ENCODE results near the gene NHERF1.

Gene NHERF1

DNA sequence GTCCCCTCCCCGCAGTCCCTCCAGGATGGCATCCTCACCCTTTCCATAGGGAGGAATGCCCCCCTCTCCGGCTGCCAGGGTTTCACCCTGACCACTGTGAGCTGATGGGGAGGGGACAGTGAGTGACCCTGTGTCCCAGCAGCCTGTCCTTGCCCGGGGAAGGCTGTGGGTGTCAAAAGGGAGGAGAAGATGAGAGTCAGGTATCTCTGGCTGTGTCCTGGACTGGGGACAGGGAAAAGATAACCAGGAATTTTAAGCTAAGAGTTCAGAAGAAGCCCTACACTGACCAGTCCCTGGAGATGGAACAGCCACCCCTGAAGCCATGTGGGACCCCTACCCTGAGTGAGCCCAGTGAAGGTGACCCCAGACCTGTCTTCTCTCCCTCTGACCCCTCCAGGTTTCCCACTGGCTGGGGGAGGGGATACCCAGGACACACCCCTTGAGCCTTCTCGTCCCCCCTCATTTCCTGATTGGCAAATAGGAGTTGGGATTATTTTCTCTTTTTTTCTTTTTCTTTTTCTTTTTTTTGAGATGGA, 16.4 kb downstream of the NHERF1 start:
- peaks cover 14% of the 10 kb centered on the region for H3K4me1 ChIP-seq (ENCODE audit: control insufficient read depth, insufficient read depth, low read length, poor library complexity, severe bottlenecking)
- H3K36me3 ChIP-seq (ENCODE audit: control insufficient read depth, insufficient read depth, low read length) = peaks cover 68% of the 10 kb centered on the region
- no peaks in the 10 kb centered on the region for H3K9me3 ChIP-seq (ENCODE audit: control insufficient read depth, low read length)

DNA sequence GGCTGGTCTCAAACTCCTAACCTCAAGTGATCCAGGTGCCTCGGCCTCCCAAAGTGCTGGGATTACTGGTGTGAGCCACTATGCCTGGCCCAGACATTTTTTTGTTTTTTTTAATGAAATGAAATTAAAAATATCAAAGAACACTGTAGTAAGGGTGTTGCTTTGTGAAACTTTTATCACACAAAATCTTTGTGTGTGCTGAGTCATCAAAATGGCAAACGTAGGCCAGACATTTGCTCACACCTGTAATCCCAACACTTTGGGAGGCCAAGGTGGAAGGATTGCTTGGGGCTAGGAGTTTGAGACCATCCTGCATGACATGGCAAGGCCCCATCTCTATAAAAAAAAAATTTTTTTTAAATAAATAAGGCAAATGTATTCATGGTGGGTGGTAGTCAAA, 18.0 kb downstream of the NHERF1 start:
- H3K4me3 ChIP-seq (ENCODE audit: insufficient read depth, low read depth, low read length, poor library complexity, severe bottlenecking) = no peak overlapping the region
- H3K4me1 ChIP-seq (ENCODE audit: control insufficient read depth, insufficient read depth, low read length, poor library complexity, severe bottlenecking) = peaks cover 7% of the 10 kb centered on the region
- H3K9me3 ChIP-seq (ENCODE audit: control insufficient read depth, low read length) = no peaks in the 10 kb centered on the region
- no peak for DNase-seq
- no peaks in the 10 kb centered on the region for H3K27me3 ChIP-seq (replicated peaks; ENCODE audit: control insufficient read depth, insufficient read depth, low read length, poor library complexity, severe bottlenecking)
- H3K36me3 ChIP-seq (ENCODE audit: control insufficient read depth, insufficient read depth, low read length) = peaks cover 76% of the 10 kb centered on the region
- H3K27ac ChIP-seq (ENCODE audit: insufficient read depth, low read length, poor library complexity, severe bottlenecking) = peak overlapping the region; percentile 27

More for the DNA sequence above, 16.4 kb downstream of the NHERF1 start:
- H3K27ac ChIP-seq (ENCODE audit: insufficient read depth, low read length, poor library complexity, severe bottlenecking) = no peak overlapping the region
- no peak for DNase-seq
- no peak overlapping the region for H3K4me3 ChIP-seq (ENCODE audit: insufficient read depth, low read depth, low read length, poor library complexity, severe bottlenecking)
- H3K27me3 ChIP-seq (replicated peaks; ENCODE audit: control insufficient read depth, insufficient read depth, low read length, poor library complexity, severe bottlenecking) = no peaks in the 10 kb centered on the region

DNA sequence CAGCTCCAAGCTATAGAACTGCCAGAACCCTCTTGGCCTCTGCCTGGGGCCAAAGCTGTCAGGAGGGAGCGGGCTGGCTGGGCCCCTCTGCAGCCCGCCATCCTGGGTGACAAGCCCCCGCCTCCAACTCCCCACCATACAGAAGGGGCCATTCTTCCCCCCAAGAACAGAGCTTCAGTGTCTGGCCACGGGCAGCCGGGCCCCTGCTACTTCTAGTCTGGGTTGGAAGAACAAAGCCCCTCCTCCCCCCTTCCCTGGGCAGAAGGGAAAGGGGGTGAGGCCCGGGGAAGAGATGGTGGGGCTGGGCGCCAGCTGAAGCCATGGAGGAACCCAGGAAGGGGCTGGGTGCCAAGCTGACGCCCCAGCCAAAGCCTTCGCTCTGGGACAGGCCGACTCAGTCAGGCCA, 18.7 kb downstream of the NHERF1 start:
- Histone ChIP-seq H3K27me3 (replicated peaks; ENCODE audit: control insufficient read depth, insufficient read depth, low read length, poor library complexity, severe bottlenecking) (no peaks in the 10 kb centered on the region), H3K36me3 (ENCODE audit: control insufficient read depth, insufficient read depth, low read length) (peaks cover 83% of the 10 kb centered on the region), H3K4me3 (ENCODE audit: insufficient read depth, low read depth, low read length, poor library complexity, severe bottlenecking) (no peak overlapping the region), H3K9me3 (ENCODE audit: control insufficient read depth, low read length) (no peaks in the 10 kb centered on the region), H3K4me1 (ENCODE audit: control insufficient read depth, insufficient read depth, low read length, poor library complexity, severe bottlenecking) (peaks cover 7% of the 10 kb centered on the region), H3K27ac (ENCODE audit: insufficient read depth, low read length, poor library complexity, severe bottlenecking) (peak overlapping the region; percentile 27)
- no peak for DNase-seq

DNA sequence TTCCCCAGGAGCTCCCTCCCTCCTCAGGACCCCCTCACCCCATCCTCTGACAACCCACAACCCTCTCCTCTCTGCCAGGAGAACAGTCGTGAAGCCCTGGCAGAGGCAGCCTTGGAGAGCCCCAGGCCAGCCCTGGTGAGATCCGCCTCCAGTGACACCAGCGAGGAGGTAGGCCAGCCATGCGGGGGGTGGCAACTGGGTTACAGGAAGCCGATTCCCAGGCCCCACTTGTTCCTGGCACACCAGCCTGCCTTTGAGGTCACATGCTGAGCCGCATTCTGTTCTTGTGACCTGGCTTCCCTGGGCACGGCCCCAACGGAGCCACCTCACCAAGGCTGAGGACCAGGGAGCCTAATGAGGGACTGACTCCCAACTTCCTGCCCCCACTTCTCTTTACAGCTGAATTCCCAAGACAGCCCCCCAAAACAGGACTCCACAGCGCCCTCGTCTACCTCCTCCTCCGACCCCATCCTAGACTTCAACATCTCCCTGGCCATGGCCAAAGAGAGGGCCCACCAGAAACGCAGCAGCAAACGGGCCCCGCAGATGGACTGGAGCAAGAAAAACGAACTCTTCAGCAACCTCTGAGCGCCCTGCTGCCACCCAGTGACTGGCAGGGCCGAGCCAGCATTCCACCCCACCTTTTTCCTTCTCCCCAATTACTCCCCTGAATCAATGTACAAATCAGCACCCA, 19.8 kb downstream of the NHERF1 start:
- H3K4me3 ChIP-seq (ENCODE audit: insufficient read depth, low read depth, low read length, poor library complexity, severe bottlenecking) = no peak overlapping the region
- H3K36me3 ChIP-seq (ENCODE audit: control insufficient read depth, insufficient read depth, low read length) = peaks cover 87% of the 10 kb centered on the region

DNA sequence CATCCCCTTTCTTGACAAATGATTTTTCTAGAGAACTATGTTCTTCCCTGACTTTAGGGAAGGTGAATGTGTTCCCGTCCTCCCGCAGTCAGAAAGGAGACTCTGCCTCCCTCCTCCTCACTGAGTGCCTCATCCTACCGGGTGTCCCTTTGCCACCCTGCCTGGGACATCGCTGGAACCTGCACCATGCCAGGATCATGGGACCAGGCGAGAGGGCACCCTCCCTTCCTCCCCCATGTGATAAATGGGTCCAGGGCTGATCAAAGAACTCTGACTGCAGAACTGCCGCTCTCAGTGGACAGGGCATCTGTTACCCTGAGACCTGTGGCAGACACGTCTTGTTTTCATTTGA, 20.3 kb downstream of the NHERF1 start:
- peaks cover 82% of the 10 kb centered on the region for H3K36me3 ChIP-seq (ENCODE audit: control insufficient read depth, insufficient read depth, low read length)
- peaks cover 7% of the 10 kb centered on the region for H3K4me1 ChIP-seq (ENCODE audit: control insufficient read depth, insufficient read depth, low read length, poor library complexity, severe bottlenecking)

More for the DNA sequence above, 19.8 kb downstream of the NHERF1 start:
- Histone ChIP-seq H3K27me3 (replicated peaks; ENCODE audit: control insufficient read depth, insufficient read depth, low read length, poor library complexity, severe bottlenecking) (no peaks in the 10 kb centered on the region), H3K27ac (ENCODE audit: insufficient read depth, low read length, poor library complexity, severe bottlenecking) (peak overlapping the region; percentile 36), H3K9me3 (ENCODE audit: control insufficient read depth, low read length) (no peaks in the 10 kb centered on the region), H3K4me1 (ENCODE audit: control insufficient read depth, insufficient read depth, low read length, poor library complexity, severe bottlenecking) (peaks cover 7% of the 10 kb centered on the region)
- no peak for DNase-seq

DNA sequence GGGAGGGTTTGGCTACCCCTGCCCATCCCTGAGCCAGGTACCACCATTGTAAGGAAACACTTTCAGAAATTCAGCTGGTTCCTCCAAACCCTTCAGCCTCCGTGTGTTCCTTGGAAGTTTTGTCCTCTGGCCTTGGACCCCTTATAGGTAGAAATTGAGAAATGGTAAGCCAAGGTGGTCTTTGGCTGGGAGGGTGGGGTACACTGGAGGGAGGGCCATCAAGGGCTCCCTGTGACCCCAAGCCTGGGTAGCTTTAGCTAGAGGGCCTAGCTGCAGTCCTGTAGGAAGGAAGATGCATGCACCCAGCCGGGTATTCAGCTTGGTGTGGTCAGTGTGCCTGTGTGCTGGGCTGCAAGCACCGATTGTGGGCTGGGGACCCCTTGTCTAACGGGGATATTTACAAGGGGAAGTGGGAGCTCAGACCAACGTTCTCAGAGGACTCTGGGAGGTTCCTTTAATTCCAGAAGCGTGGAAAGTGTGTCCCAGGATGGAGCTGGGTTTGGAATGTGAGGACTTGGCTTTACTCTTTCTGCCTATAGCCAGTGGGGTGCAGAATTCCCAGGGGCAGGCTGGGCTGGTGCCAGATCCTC, 20.9 kb downstream of the NHERF1 start:
- Histone ChIP-seq H3K27me3 (replicated peaks; ENCODE audit: control insufficient read depth, insufficient read depth, low read length, poor library complexity, severe bottlenecking) (no peaks in the 10 kb centered on the region), H3K9me3 (ENCODE audit: control insufficient read depth, low read length) (no peaks in the 10 kb centered on the region), H3K4me3 (ENCODE audit: insufficient read depth, low read depth, low read length, poor library complexity, severe bottlenecking) (no peak overlapping the region), H3K4me1 (ENCODE audit: control insufficient read depth, insufficient read depth, low read length, poor library complexity, severe bottlenecking) (peaks cover 7% of the 10 kb centered on the region), H3K36me3 (ENCODE audit: control insufficient read depth, insufficient read depth, low read length) (peaks cover 76% of the 10 kb centered on the region), H3K27ac (ENCODE audit: insufficient read depth, low read length, poor library complexity, severe bottlenecking) (no peak overlapping the region)
- no peak for DNase-seq

More for the DNA sequence above, 20.3 kb downstream of the NHERF1 start:
- Histone ChIP-seq H3K4me3 (ENCODE audit: insufficient read depth, low read depth, low read length, poor library complexity, severe bottlenecking) (no peak overlapping the region), H3K27ac (ENCODE audit: insufficient read depth, low read length, poor library complexity, severe bottlenecking) (no peak overlapping the region), H3K9me3 (ENCODE audit: control insufficient read depth, low read length) (no peaks in the 10 kb centered on the region), H3K27me3 (replicated peaks; ENCODE audit: control insufficient read depth, insufficient read depth, low read length, poor library complexity, severe bottlenecking) (no peaks in the 10 kb centered on the region)
- no peak for DNase-seq

DNA sequence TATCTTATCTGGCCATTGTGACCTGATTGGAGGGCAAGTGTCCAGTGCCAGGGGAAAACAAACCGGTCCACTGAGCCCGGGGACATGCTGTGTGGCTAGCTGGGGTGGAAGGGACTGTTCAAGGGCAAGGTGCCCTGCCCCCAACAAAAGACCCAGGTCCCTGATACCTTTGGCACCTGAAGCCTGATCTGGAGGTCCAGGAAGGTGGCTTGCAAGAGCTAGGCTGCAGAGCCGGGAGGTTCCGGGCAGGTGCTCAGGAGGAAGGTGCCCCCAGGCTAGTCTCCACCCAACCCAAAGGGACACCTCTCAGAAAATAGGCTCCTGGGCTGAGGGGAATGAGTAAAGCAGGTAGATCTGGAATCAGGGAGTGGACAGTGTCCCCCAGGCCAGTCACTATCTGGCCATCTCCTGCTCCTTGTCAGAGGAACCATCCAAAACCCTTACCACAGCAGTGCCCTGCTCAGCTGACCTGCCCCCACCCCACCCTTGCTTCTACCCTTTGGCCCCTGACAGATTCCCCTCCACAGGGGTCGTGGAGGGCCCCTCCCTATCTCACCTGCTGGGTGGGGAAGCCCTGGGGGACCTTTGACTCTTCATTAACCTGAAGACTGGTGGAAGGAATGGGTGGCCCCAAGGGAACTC, 21.5 kb downstream of the NHERF1 start:
- H3K4me3 ChIP-seq (ENCODE audit: insufficient read depth, low read depth, low read length, poor library complexity, severe bottlenecking) = no peak overlapping the region
- peaks cover 7% of the 10 kb centered on the region for H3K4me1 ChIP-seq (ENCODE audit: control insufficient read depth, insufficient read depth, low read length, poor library complexity, severe bottlenecking)
- H3K27ac ChIP-seq (ENCODE audit: insufficient read depth, low read length, poor library complexity, severe bottlenecking) = peak overlapping the region; percentile 23
- H3K27me3 ChIP-seq (replicated peaks; ENCODE audit: control insufficient read depth, insufficient read depth, low read length, poor library complexity, severe bottlenecking) = no peaks in the 10 kb centered on the region
- no peak for DNase-seq
- H3K36me3 ChIP-seq (ENCODE audit: control insufficient read depth, insufficient read depth, low read length) = peaks cover 73% of the 10 kb centered on the region
- H3K9me3 ChIP-seq (ENCODE audit: control insufficient read depth, low read length) = no peaks in the 10 kb centered on the region

DNA sequence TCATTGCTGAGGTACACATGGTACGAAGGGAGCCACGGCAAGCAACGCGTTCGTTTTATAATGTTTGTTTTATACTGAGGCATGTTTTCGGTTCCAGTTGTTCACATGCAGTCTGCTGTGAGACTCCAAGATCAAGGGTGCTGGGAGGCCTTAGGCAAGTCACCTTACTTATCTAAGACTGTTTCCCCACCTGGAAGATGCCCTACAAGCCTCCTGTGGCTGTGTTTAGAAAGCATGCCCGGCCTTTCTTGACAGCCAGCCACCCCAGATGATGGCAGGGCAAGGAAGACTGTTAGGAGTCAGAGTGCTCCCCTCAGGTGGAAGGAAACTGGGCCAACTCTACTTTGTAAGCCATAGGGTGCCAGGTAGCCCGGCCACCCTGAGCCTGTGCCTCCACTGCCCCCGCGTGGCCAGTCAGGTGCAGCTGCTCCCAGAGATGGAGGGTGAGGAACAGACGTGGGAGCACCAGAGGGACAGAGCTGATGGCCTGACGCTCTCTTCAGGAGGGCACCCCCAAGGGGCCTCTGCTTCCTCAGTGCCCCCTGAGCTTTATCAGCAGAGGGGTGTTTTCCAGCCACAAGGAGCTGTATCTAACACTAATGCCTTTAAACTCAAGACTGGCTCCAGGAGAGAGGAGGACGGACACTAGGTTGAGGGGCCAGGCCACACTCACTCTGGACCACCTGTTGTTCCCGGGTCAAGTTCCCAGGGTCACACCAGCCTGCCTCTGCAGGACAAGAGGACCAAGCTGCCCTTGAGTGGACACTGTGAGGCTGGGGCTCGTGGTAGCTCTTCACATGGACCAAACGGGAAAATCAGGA, 22.3 kb downstream of the NHERF1 start:
- H3K9me3 ChIP-seq (ENCODE audit: control insufficient read depth, low read length) = no peaks in the 10 kb centered on the region
- H3K27ac ChIP-seq (ENCODE audit: insufficient read depth, low read length, poor library complexity, severe bottlenecking) = peak overlapping the region; percentile 23
- peaks cover 71% of the 10 kb centered on the region for H3K36me3 ChIP-seq (ENCODE audit: control insufficient read depth, insufficient read depth, low read length)
- peaks cover 12% of the 10 kb centered on the region for H3K4me1 ChIP-seq (ENCODE audit: control insufficient read depth, insufficient read depth, low read length, poor library complexity, severe bottlenecking)
- no peaks in the 10 kb centered on the region for H3K27me3 ChIP-seq (replicated peaks; ENCODE audit: control insufficient read depth, insufficient read depth, low read length, poor library complexity, severe bottlenecking)
- H3K4me3 ChIP-seq (ENCODE audit: insufficient read depth, low read depth, low read length, poor library complexity, severe bottlenecking) = no peak overlapping the region
- peak; percentile 62 to 65 (median 63) for DNase-seq

DNA sequence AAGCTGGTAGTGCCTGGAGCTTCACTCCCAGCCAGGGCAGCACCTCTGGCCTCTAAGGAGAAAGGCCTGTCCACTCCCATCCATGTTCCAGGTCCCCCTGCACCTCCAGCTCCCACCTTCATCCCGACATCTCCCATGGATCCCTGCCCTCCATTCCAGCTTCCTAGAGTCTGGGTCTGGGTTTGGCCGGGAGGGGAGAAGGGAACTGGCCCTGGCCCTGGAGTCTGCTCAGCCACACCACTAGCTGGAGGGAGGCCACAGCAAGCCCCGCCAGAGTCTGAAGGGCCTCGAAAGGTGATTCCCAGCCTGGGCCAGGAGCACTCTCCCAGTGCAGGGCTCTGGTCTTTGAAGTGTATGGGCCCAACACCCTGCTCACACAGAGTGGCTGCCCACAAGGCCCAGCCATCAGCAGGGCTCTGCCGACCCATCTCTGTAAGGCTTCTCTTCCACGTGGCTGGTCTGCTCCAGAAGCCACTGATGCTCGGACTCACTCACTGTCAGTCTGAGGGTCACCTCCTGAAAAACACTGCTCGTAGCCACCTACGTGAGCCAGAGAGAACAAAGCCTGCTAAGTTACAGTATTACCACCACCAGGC, 23.0 kb downstream of the NHERF1 start:
- Histone ChIP-seq H3K4me3 (ENCODE audit: insufficient read depth, low read depth, low read length, poor library complexity, severe bottlenecking) (no peak overlapping the region), H3K27me3 (replicated peaks; ENCODE audit: control insufficient read depth, insufficient read depth, low read length, poor library complexity, severe bottlenecking) (no peaks in the 10 kb centered on the region), H3K4me1 (ENCODE audit: control insufficient read depth, insufficient read depth, low read length, poor library complexity, severe bottlenecking) (peaks cover 14% of the 10 kb centered on the region), H3K27ac (ENCODE audit: insufficient read depth, low read length, poor library complexity, severe bottlenecking) (no peak overlapping the region), H3K36me3 (ENCODE audit: control insufficient read depth, insufficient read depth, low read length) (peaks cover 64% of the 10 kb centered on the region), H3K9me3 (ENCODE audit: control insufficient read depth, low read length) (no peaks in the 10 kb centered on the region)
- DNase-seq = no peak
